Loucy (cell line): Measurements from ENCODE around the gene NXF2.
"Not testable (repeated sequence)": the region's sequence is repeated elsewhere in the genome, so short reads cannot be mapped to it uniquely, and the experiment has no call there.

Experiments used
- H2AFZ ChIP-seq: fragments of 200-600 bp; sonication (generic); 2 replicates; pipeline ENCODE4 v1.6.0; 2016; ENCODE audit warnings: antibody characterized with exemption, mild to moderate bottlenecking, low read length, moderate library complexity
- H3F3A ChIP-seq: fragments of 200-600 bp; 2 replicates; pipeline ENCODE4 v1.6.0; 2016; ENCODE audit warnings: antibody characterized with exemption, low read depth, mild to moderate bottlenecking
- H3K27me3 ChIP-seq: fragments of 200-600 bp; sonication (generic); 2 replicates; pipeline ENCODE4 v1.6.1; 2014; ENCODE audit warnings: low read length, mild to moderate bottlenecking; ENCODE audit not compliant: insufficient read depth, poor library complexity, severe bottlenecking
- H3K36me3 ChIP-seq: fragments of 200-600 bp; sonication (generic); 2 replicates; pipeline ENCODE4 v1.6.1; 2016; ENCODE audit warnings: low read length; ENCODE audit not compliant: insufficient read depth
- H3K4me1 ChIP-seq: fragments of 200-600 bp; sonication (generic); 2 replicates; pipeline ENCODE4 v1.5.1; 2014; ENCODE audit warnings: low read length, mild to moderate bottlenecking; ENCODE audit not compliant: insufficient read depth, poor library complexity, severe bottlenecking
- H3K4me2 ChIP-seq: fragments of 200-600 bp; sonication (generic); 2 replicates; pipeline ENCODE4 v1.6.0; 2014; ENCODE audit warnings: antibody characterized with exemption, low read length, low read depth, mild to moderate bottlenecking; ENCODE audit not compliant: poor library complexity, severe bottlenecking
- H3K4me3 ChIP-seq: fragments of 200-600 bp; sonication (generic); 2 replicates; pipeline ENCODE4 v1.5.1; 2014; ENCODE audit warnings: low read length, mild to moderate bottlenecking, mixed read lengths; ENCODE audit not compliant: poor library complexity, severe bottlenecking
- H3K79me2 ChIP-seq: fragments of 200-600 bp; sonication (generic); 2 replicates; pipeline ENCODE4 v1.6.1; 2014; ENCODE audit warnings: low read length; ENCODE audit not compliant: insufficient read depth
- H3K9ac ChIP-seq: fragments of 200-600 bp; sonication (generic); 2 replicates; pipeline ENCODE4 v1.6.0; 2014; ENCODE audit warnings: mild to moderate bottlenecking, low read depth, low read length, moderate library complexity; ENCODE audit not compliant: poor library complexity, severe bottlenecking
- H3K9me2 ChIP-seq: fragments of 200-600 bp; sonication (generic); replicated peaks from 2 replicates; pipeline ENCODE4 v1.6.1; 2016; ENCODE audit warnings: low read depth, low read length, mixed read lengths
- H3K9me3 ChIP-seq: fragments of 200-600 bp; sonication (generic); 2 replicates; pipeline ENCODE4 v1.6.1; 2014; ENCODE audit warnings: mild to moderate bottlenecking, antibody characterized with exemption, low read length, low read depth; ENCODE audit not compliant: insufficient read depth
- H4K20me1 ChIP-seq: fragments of 200-600 bp; sonication (generic); 2 replicates; pipeline ENCODE4 v1.6.0; 2014; ENCODE audit warnings: antibody characterized with exemption, low read length, mild to moderate bottlenecking; ENCODE audit not compliant: insufficient read depth, poor library complexity, severe bottlenecking

Gene NXF2, protein sequence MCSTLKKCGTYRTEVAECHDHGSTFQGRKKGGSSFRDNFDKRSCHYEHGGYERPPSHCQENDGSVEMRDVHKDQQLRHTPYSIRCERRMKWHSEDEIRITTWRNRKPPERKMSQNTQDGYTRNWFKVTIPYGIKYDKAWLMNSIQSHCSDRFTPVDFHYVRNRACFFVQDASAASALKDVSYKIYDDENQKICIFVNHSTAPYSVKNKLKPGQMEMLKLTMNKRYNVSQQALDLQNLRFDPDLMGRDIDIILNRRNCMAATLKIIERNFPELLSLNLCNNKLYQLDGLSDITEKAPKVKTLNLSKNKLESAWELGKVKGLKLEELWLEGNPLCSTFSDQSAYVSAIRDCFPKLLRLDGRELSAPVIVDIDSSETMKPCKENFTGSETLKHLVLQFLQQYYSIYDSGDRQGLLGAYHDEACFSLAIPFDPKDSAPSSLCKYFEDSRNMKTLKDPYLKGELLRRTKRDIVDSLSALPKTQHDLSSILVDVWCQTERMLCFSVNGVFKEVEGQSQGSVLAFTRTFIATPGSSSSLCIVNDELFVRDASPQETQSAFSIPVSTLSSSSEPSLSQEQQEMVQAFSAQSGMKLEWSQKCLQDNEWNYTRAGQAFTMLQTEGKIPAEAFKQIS

DNA sequence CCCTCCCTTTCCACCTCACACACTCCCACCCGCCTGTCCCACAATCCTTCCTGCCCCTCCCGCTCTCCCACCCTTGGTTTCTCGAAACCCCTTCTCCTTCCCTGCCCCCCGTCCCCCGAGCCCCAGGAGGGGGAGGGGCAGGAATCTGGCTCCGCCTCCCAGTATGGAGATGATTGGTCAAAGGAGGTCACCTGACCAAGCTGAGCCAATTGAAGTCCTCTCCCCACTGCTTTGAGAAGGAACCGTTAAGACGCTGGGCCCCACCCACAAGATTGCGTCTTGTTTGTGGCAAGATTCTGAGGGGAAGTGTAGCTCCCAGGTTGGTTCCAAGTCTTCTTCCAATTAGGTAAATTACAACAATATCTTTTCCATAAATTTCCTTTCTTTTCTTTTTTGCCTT, at the start of gene NXF2:
Gene NXF2 (plus strand): TSS at position 275 of the 400 bp plus-strand sequence. CDS start 59,912 bp downstream, outside the sequence.
- not testable (repeated sequence) for H3K27me3 ChIP-seq, H3K79me2 ChIP-seq, H3K36me3 ChIP-seq, H3K4me1 ChIP-seq, H3F3A ChIP-seq, H3K9me3 ChIP-seq, H2AFZ ChIP-seq, H3K4me2 ChIP-seq, H3K4me3 ChIP-seq, H4K20me1 ChIP-seq, H3K9me2 ChIP-seq, H3K9ac ChIP-seq

DNA sequence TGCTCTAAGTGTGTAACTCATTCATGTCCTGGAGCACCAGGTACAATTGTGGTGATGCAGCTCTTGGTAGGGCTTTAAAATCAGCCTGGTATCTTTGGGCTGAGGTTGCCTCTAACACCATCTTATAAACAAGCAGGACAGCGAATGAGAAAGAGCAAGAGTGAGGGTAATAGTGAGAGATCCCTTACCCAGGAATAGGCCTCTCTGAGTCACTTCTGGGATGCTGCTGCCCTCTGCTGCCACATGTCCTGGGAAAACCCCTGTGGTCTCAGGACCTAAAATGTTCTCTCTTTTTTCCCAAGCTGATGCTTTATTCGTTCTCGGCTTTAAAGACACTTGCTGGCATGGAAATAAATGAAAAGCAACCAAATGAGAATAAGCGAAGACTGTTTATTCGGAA, 39.0 kb upstream of the NXF2 start:
- H3K79me2 ChIP-seq, H3F3A ChIP-seq, H3K4me2 ChIP-seq: not testable (repeated sequence)

DNA sequence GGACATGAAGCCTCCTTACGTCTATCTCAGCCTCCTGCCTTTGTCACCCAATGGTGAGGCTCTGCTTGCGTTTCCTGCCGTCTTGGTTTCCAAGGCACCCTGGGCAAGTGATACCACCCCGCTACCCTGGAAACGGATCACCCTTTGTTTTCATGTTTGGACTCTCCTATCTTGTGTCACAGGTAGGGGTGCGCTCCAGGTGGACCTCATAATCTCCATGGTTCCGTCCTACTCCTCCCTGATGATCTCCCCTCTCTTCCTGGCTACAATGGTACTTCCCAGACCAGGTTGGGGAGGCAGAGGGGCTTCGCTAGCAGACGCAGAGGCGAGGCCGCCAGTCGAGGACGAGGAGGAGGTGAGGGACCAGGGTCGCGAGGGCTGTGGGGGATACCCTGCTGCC, 32.0 kb upstream of the NXF2 start, which contains the start of gene TCP11X1:
Gene TCP11X1 (plus strand): TSS at position 316 of the 400 bp plus-strand sequence.
- H3K4me1 ChIP-seq, H3K9me3 ChIP-seq, H3K4me3 ChIP-seq, H3K9me2 ChIP-seq, H3K9ac ChIP-seq, H4K20me1 ChIP-seq, H3K79me2 ChIP-seq, H3K4me2 ChIP-seq, H3K36me3 ChIP-seq, H2AFZ ChIP-seq, H3F3A ChIP-seq, H3K27me3 ChIP-seq: not testable (repeated sequence)

More for the DNA sequence above, 39.0 kb upstream of the NXF2 start:
- not testable (repeated sequence) for H2AFZ ChIP-seq, H3K9me2 ChIP-seq, H3K4me1 ChIP-seq, H3K4me3 ChIP-seq, H3K27me3 ChIP-seq, H3K9ac ChIP-seq, H4K20me1 ChIP-seq, H3K36me3 ChIP-seq, H3K9me3 ChIP-seq

DNA sequence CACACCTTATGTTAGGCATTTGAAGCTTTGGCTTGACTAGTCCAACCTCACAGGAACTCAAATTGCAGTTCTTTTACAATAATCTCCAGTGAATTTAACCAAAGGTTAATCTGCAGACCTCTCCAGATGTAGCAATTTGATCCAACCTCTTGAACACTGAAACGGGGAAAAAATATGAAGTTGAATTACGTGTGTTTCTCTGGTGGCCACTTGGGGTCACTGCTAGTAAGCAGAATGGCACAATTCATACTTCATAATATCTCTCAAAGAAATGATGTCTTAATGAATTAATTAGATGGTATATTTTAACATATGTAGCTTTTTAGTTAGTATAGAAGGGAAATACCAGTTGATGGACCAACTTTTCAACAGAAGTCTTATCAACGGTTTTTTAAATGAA, 30.5 kb upstream of the NXF2 start:
- H3K4me2 ChIP-seq, H2AFZ ChIP-seq, H3K36me3 ChIP-seq, H3K4me1 ChIP-seq, H3K79me2 ChIP-seq, H4K20me1 ChIP-seq, H3K9ac ChIP-seq, H3K9me3 ChIP-seq, H3K9me2 ChIP-seq, H3K4me3 ChIP-seq, H3K27me3 ChIP-seq, H3F3A ChIP-seq: not testable (repeated sequence)

DNA sequence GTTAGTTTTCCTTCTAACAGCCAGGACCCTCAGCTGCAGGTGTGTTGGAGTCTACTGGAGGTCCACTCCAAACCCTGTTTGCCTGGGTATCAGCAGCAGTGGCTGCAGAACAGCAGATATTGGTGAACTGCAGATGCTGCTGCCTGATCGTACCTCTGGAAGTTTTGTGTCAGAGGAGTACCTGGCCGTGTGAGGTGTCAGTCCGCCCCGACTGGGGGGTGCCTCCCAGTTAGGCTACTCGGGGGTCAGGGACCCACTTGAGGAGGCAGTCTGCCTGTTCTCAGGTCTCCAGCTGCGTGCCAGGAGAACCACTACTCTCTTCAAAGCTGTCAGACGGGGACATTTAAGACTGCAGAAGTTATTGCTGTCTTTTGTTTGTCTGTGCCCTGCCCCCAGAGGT, 11.3 kb upstream of the NXF2 start:
- H3F3A ChIP-seq, H3K4me2 ChIP-seq, H3K4me3 ChIP-seq, H4K20me1 ChIP-seq, H3K79me2 ChIP-seq, H3K36me3 ChIP-seq, H3K9me2 ChIP-seq, H3K9ac ChIP-seq, H3K4me1 ChIP-seq, H2AFZ ChIP-seq, H3K9me3 ChIP-seq, H3K27me3 ChIP-seq: not testable (repeated sequence)

DNA sequence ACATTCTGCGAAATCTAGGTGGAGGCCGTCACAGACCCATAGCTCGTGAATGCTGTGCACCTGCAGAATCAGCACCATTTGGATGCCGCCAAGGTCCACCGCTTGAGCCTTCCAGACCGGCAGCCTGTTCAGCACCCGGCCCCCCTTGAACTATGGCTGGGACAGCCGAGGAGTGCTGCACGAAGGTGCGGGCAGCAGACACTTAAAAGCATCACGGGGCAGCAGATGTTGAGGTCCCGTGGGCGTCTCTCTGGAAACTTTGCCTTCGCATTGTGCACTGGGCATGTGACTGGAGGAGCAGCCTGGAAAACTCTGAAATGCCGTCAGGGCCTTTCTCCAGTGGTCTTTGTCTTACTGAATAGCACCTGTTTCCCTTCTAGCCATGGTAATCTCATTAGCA, 6.7 kb upstream of the NXF2 start:
- not testable (repeated sequence) for H3K4me2 ChIP-seq, H3K9me2 ChIP-seq, H3F3A ChIP-seq, H3K36me3 ChIP-seq, H3K4me1 ChIP-seq, H3K9ac ChIP-seq, H4K20me1 ChIP-seq, H3K9me3 ChIP-seq, H3K4me3 ChIP-seq, H3K79me2 ChIP-seq, H3K27me3 ChIP-seq, H2AFZ ChIP-seq

DNA sequence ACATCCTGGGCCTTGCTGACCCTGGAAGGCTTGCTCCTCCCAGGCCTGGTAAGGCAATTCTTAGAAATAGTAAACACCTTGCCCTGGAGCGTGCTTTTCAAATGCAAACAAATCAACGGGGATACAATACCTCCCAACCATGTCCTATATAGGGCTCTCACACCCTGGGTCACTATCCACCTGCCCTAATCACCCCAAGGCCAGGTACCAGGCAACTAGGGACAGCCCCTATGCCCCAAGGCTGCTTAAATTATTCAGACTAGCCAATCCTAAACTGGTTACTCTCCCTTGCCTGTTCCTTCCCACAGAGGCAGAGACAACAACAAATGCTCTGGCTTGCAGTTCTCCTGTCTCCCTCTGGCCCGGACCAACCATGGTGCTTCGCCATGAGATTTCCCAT, 25.3 kb downstream of the NXF2 start:
- not testable (repeated sequence) for H3K36me3 ChIP-seq, H2AFZ ChIP-seq, H3K4me2 ChIP-seq, H3K79me2 ChIP-seq, H3K9me2 ChIP-seq, H3F3A ChIP-seq, H3K4me3 ChIP-seq, H3K9ac ChIP-seq, H3K4me1 ChIP-seq, H3K9me3 ChIP-seq, H3K27me3 ChIP-seq, H4K20me1 ChIP-seq
